HG03520 (cell line): ENCODE results near the gene FGFR2.

Experiments used
- ATAC-seq: cut with Tn5 transposase; IDR thresholded peaks from one replicate; pipeline ENCODE4 v1.9.1; 2021; ENCODE audit warnings: mild to moderate bottlenecking, moderate library complexity; ENCODE audit not compliant: unreplicated experiment

The FGFR2 gene

GRCh38 chr10:121500701-121501332, 97.4 kb downstream of the FGFR2 start:
- no peak for ATAC-seq

GRCh38 chr10:121497513-121498470, 100.5 kb downstream of the FGFR2 start:
- ATAC-seq, result no peak

- ATAC-seq, result no peak
These were observed 102.5 kb downstream of the FGFR2 start for GRCh38 chr10:121495719-121496118.

- no peak for ATAC-seq
These were observed 103.9 kb downstream of the FGFR2 start for GRCh38 chr10:121494296-121494695.

GRCh38 chr10:121493521-121493920, 104.7 kb downstream of the FGFR2 start:
- ATAC-seq, result no peak

- no peak for ATAC-seq
These were observed 107.2 kb downstream of the FGFR2 start for GRCh38 chr10:121490871-121491519.

- no peak for ATAC-seq
These were observed 112.7 kb downstream of the FGFR2 start for GRCh38 chr10:121485436-121486139.

GRCh38 chr10:121484816-121485215, 113.4 kb downstream of the FGFR2 start:
- no peak for ATAC-seq

GRCh38 chr10:121484401-121484800, 113.8 kb downstream of the FGFR2 start:
- no peak for ATAC-seq

- no peak for ATAC-seq
These were observed 117.1 kb downstream of the FGFR2 start for GRCh38 chr10:121481180-121481579.

- ATAC-seq, result no peak
These were observed 119.7 kb downstream of the FGFR2 start for GRCh38 chr10:121478556-121478955.

GRCh38 chr10:121469797-121470606, 128.2 kb downstream of the FGFR2 start:
- no peak for ATAC-seq

GRCh38 chr10:121468726-121469125, 129.5 kb downstream of the FGFR2 start:
- ATAC-seq, result no peak

- ATAC-seq, result no peak
These were observed 131.8 kb downstream of the FGFR2 start for GRCh38 chr10:121466424-121466823.

- ATAC-seq, result no peak
These were observed 133.0 kb downstream of the FGFR2 start for GRCh38 chr10:121465215-121465614.

- ATAC-seq, result no peak
These were observed 133.7 kb downstream of the FGFR2 start for GRCh38 chr10:121464517-121464916.

- ATAC-seq, result no peak
These were observed 135.3 kb downstream of the FGFR2 start for GRCh38 chr10:121462955-121463354.

GRCh38 chr10:121462281-121462680, 136.0 kb downstream of the FGFR2 start:
- no peak for ATAC-seq

GRCh38 chr10:121461307-121461706, 136.9 kb downstream of the FGFR2 start:
- no peak for ATAC-seq

GRCh38 chr10:121460733-121461132, 137.5 kb downstream of the FGFR2 start:
- ATAC-seq, result no peak
